ENCODE measurements around the gene ANKRD40. TPM values are rescaled to one million over a fixed set of nuclear protein-coding genes. Genes with fewer than 3 reads are reported as not detected.

ANKRD40 gene
- total and polyA plus RNA-seq, 12 donors = 14.9 to 46.4 (median 36.1) TPM

DNA sequence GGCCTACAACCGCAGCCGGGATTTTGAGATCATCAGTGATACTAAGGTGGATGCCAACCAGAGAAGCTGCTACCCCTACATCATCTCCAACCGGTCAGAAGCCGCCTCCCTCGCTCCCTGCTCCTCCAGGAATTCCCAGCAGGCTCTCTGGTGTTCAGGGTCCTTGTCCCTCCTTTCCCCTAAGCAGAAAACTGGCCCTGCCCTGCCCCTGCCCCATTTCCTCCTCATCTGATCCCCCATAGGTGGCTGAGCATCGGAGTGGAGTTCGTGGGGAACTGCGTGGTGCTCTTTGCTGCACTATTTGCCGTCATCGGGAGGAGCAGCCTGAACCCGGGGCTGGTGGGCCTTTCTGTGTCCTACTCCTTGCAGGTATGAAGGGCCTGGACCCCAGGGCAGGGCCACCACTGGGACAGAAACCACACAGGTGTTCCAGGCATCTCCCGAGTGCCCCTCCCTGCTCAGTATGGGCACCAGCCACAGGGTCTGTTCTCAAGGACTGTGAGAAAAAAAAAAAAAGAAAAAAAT lies 29.8 kb downstream of the ANKRD40 start:
- peak in 2 of 7 donors; percentile 13 to 15 for DNase-seq
- intact Hi-C loops (cut with DNase I) = loop anchor here in 1 of 2 donors (5.0 kb wide), 1 partner anchor 46 kb away; the partner anchor contains the start of gene ABCC3
- Histone ChIP-seq H3K4me3 (no peak overlapping the region), H3K27ac (no peak overlapping the region), H3K36me3 (replicated peaks in 1 of 2) (peaks cover 0 to 3% of the 10 kb centered on the region in 2 donors), H3K4me1 (replicated peaks in 1 of 2) (peaks cover 12 to 21% of the 10 kb centered on the region in 2 donors), H3K9me3 (replicated peaks in 1 of 3) (no peaks in the 10 kb centered on the region), H3K27me3 (no peaks in the 10 kb centered on the region)
- TF ChIP-seq POLR2A (IDR thresholded peaks at IDR 0.05) = no peak
- TF ChIP-seq, protein P1, sequence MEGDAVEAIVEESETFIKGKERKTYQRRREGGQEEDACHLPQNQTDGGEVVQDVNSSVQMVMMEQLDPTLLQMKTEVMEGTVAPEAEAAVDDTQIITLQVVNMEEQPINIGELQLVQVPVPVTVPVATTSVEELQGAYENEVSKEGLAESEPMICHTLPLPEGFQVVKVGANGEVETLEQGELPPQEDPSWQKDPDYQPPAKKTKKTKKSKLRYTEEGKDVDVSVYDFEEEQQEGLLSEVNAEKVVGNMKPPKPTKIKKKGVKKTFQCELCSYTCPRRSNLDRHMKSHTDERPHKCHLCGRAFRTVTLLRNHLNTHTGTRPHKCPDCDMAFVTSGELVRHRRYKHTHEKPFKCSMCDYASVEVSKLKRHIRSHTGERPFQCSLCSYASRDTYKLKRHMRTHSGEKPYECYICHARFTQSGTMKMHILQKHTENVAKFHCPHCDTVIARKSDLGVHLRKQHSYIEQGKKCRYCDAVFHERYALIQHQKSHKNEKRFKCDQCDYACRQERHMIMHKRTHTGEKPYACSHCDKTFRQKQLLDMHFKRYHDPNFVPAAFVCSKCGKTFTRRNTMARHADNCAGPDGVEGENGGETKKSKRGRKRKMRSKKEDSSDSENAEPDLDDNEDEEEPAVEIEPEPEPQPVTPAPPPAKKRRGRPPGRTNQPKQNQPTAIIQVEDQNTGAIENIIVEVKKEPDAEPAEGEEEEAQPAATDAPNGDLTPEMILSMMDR (IDR thresholded peaks at IDR 0.05) = no peak
- 90 to 93% (median 92%) methylated on average over 12 of the region's 12 CpGs for WGBS, 4 donors

DNA sequence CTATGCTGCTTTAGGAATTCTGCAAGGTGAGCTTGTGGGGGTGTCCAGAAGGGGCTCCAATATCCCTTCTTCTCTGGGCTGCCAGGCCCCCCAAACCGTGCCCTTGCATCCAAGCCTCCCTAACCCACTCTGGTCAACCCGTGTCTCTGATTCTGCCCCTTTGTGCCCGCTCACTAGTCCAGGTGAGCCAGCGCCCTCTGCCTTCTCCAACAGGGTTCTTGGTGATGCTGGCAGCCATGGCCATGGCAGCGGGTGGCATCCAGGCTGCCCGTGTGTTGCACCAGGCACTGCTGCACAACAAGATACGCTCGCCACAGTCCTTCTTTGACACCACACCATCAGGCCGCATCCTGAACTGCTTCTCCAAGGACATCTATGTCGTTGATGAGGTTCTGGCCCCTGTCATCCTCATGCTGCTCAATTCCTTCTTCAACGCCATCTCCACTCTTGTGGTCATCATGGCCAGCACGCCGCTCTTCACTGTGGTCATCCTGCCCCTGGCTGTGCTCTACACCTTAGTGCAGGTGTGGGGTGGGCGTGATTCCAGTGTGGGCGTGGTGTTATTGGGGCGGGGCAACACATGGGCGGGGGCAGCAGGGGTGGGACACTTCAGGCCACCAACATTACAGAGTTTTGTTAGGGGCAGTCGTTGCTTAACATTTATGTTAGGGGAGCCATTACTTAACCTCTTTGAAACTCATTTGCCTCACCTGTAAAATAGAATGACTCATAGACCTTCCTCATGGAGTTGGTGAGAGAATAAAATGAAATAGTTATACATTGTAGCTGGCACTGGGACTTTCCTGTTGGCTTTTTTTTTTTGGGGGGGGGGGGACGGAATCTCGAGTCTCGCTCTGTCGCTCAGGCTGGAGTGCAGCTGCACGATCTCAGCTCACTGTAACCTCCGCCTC lies 31.4 kb downstream of the ANKRD40 start:
- WGBS, 4 donors = 87 to 94% (median 90%) methylated on average over 23 to 24 of the region's 24 CpGs
- intact Hi-C loops (cut with DNase I) = loop anchor here in 1 of 2 donors (5.0 kb wide), 1 partner anchor 44 kb away; the partner anchor contains the start of gene ABCC3
- Histone ChIP-seq H3K4me1 (replicated peaks in 1 of 2) (peaks cover 7% of the 10 kb centered on the region in 2 donors), H3K27ac (no peak overlapping the region), H3K4me3 (no peak overlapping the region), H3K9me3 (replicated peaks in 1 of 3) (no peaks in the 10 kb centered on the region), H3K36me3 (replicated peaks in 1 of 2) (peaks cover 0 to 3% of the 10 kb centered on the region in 2 donors), H3K27me3 (no peaks in the 10 kb centered on the region)
- DNase-seq = peak in 3 of 7 donors; percentile 13 to 25 (median 17)
- TF ChIP-seq, protein P1 (IDR thresholded peaks at IDR 0.05) = no peak
- TF ChIP-seq POLR2A (IDR thresholded peaks at IDR 0.05) = no peak

DNA sequence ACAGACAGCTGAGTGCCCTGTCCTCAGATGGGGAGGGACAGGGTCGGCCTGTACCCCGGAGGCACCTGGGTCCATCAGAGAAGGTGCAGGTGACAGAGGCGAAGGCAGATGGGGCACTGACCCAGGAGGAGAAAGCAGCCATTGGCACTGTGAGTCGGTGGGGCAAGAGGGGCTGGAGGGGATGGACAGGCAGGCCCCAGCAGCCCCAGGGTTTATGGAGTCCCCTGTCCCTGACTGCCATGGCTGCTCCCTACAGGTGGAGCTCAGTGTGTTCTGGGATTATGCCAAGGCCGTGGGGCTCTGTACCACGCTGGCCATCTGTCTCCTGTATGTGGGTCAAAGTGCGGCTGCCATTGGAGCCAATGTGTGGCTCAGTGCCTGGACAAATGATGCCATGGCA lies 32.1 kb downstream of the ANKRD40 start:
- Histone ChIP-seq H3K27me3 (no peaks in the 10 kb centered on the region), H3K9me3 (replicated peaks in 1 of 3) (no peaks in the 10 kb centered on the region), H3K27ac (no peak overlapping the region), H3K4me3 (no peak overlapping the region), H3K36me3 (replicated peaks in 1 of 2) (peaks cover 0 to 3% of the 10 kb centered on the region in 2 donors), H3K4me1 (replicated peaks in 1 of 2) (peaks cover 4 to 9% of the 10 kb centered on the region in 2 donors)
- 61 to 88% (median 79%) methylated on average over 4 to 7 of the region's 7 CpGs for WGBS, 4 donors
- intact Hi-C loops (cut with DNase I) = loop anchor here in 1 of 2 donors (5.0 kb wide), 1 partner anchor 43 kb away; the partner anchor contains the start of gene ABCC3
- TF ChIP-seq, protein P1 (IDR thresholded peaks at IDR 0.05) = no peak
- no peak for TF ChIP-seq POLR2A (IDR thresholded peaks at IDR 0.05)
- peak in 2 of 7 donors; percentile 5 to 41 for DNase-seq

DNA sequence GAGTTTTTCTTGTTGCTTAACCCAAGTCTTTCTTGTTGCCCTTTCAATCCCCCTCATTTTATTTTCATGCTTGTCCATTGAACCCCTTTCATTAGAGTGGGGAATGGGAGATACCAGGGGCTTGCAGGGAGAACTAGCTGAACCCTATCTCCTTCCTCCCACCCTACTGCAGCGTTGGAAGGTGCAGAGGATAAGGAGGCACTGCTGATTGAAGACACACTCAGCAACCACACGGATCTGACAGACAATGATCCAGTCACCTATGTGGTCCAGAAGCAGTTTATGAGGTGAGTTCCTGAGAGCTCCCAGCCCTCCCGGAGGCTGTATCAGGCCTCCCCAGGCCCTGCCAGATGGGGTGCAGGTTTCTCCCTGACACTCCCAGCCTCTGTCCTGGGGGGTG lies 32.5 kb downstream of the ANKRD40 start:
- TF ChIP-seq POLR2A (IDR thresholded peaks at IDR 0.05) = no peak
- TF ChIP-seq, protein P1 (IDR thresholded peaks at IDR 0.05) = no peak
- Histone ChIP-seq H3K4me1 (replicated peaks in 1 of 2) (peaks cover 4 to 11% of the 10 kb centered on the region in 2 donors), H3K27me3 (no peaks in the 10 kb centered on the region), H3K27ac (no peak overlapping the region), H3K9me3 (replicated peaks in 1 of 3) (no peaks in the 10 kb centered on the region), H3K4me3 (no peak overlapping the region), H3K36me3 (replicated peaks in 1 of 2) (peaks cover 0 to 3% of the 10 kb centered on the region in 2 donors)
- DNase-seq = peak in 1 of 7 donors; percentile 8
- WGBS, 4 donors = 58 to 93% (median 84%) methylated on average over 2 to 3 of the region's 3 CpGs
- intact Hi-C loops (cut with DNase I) = loop anchor here in 1 of 2 donors (5.0 kb wide), 1 partner anchor 43 kb away; the partner anchor contains the start of gene ABCC3
